Measurements from ENCODE around the gene CHD6. TPM values are rescaled to one million over a fixed set of nuclear protein-coding genes. Genes with fewer than 3 reads are reported as not detected.

CHD6 gene
- total and polyA plus RNA-seq, 3 donors from 2014 or later = 21.3 to 73.9 (median 71.5) TPM

DNA sequence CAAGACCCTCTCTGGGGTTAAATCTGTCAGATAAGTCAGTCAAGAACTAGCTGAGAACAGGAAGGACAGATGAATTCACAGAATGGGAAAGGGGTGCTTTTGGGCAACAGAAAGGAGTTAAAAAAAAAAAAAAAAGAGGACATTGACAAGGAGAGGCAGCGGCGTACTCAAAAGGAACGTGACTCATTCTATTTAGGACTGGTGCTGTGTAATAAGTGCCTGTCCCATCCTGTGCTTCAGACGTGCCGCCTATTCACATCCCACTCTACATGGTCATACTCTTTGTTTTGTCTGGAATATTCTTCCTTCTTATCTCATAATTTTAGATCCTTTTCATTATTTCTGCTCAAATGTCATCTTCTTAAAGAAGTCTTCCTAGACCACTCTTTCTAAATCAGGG is 150.5 kb downstream of the CHD6 start:
- H3K4me1 ChIP-seq = no peaks in the 10 kb centered on the region
- no peaks in the 10 kb centered on the region for H3K27me3 ChIP-seq
- no peak for DNase-seq
- TF ChIP-seq, protein P1, sequence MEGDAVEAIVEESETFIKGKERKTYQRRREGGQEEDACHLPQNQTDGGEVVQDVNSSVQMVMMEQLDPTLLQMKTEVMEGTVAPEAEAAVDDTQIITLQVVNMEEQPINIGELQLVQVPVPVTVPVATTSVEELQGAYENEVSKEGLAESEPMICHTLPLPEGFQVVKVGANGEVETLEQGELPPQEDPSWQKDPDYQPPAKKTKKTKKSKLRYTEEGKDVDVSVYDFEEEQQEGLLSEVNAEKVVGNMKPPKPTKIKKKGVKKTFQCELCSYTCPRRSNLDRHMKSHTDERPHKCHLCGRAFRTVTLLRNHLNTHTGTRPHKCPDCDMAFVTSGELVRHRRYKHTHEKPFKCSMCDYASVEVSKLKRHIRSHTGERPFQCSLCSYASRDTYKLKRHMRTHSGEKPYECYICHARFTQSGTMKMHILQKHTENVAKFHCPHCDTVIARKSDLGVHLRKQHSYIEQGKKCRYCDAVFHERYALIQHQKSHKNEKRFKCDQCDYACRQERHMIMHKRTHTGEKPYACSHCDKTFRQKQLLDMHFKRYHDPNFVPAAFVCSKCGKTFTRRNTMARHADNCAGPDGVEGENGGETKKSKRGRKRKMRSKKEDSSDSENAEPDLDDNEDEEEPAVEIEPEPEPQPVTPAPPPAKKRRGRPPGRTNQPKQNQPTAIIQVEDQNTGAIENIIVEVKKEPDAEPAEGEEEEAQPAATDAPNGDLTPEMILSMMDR (IDR thresholded peaks at IDR 0.05) = no peak
- TF ChIP-seq POLR2A (IDR thresholded peaks at IDR 0.05) = no peak
- H3K27ac ChIP-seq = no peak overlapping the region
- intact Hi-C loops (cut with DNase I; ENCODE audit: low total_unique reads) = no loop called here
- no peaks in the 10 kb centered on the region for H3K9me3 ChIP-seq
- no peak overlapping the region for H3K4me3 ChIP-seq
- 67 to 84% methylated on average over 5 of the region's 5 CpGs for WGBS, 2 donors
- no peaks in the 10 kb centered on the region for H3K36me3 ChIP-seq (ENCODE audit: low read depth, missing control alignments)

DNA sequence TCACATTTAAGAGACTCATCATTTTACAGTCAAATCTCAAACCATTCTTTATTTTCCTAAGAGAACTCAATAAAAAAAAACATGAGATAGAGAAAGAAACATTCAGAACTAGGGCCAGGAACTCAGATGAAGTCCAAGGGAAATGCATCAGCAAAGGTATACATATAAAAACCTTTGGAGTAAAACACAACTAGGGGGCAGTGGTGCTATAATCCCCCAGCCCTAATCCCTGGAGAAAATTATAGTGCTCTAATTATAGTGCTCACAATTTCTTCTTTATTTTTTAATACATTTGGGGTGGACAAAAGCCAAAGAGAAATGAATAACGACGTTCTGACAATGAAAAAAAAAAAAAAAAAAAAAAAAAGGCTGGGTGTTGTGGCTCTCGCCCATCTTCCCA is 151.0 kb downstream of the CHD6 start:
- WGBS, 2 donors = 85 to 94% methylated on average over 3 of the region's 3 CpGs
- Histone ChIP-seq H3K27ac (no peak overlapping the region), H3K27me3 (no peaks in the 10 kb centered on the region), H3K36me3 (ENCODE audit: low read depth, missing control alignments) (no peaks in the 10 kb centered on the region), H3K9me3 (no peaks in the 10 kb centered on the region), H3K4me1 (no peaks in the 10 kb centered on the region), H3K4me3 (no peak overlapping the region)
- intact Hi-C loops (cut with DNase I; ENCODE audit: low total_unique reads) = no loop called here
- TF ChIP-seq, protein P1 (IDR thresholded peaks at IDR 0.05) = no peak
- no peak for TF ChIP-seq POLR2A (IDR thresholded peaks at IDR 0.05)
- no peak for DNase-seq

DNA sequence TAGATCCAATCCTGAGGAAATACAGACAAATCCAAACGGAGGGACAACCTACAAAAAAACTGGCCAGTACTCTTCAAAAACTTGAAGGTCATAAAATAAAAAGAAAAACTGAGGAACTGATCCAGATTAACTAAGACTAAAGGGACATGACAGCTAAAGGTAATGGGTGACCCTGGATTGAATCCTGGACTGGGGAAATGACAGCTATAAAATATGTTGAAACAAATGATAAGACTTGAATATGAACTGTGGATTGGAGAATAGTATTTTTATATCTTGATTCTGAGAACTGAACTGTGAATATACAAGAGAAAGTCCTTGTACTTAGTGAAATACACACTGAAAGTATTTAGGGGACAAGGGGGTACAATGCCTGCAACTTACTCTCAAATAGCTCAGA is 154.6 kb downstream of the CHD6 start:
- DNase-seq = no peak
- 95 to 100% methylated on average over 1 of the region's 1 CpG for WGBS, 2 donors
- no peak overlapping the region for H3K4me3 ChIP-seq
- intact Hi-C loops (cut with DNase I; ENCODE audit: low total_unique reads) = no loop called here
- no peaks in the 10 kb centered on the region for H3K36me3 ChIP-seq (ENCODE audit: low read depth, missing control alignments)
- no peaks in the 10 kb centered on the region for H3K4me1 ChIP-seq
- no peak for TF ChIP-seq POLR2A (IDR thresholded peaks at IDR 0.05)
- TF ChIP-seq, protein P1 (IDR thresholded peaks at IDR 0.05) = no peak
- no peaks in the 10 kb centered on the region for H3K27me3 ChIP-seq
- H3K27ac ChIP-seq = no peak overlapping the region
- no peaks in the 10 kb centered on the region for H3K9me3 ChIP-seq

DNA sequence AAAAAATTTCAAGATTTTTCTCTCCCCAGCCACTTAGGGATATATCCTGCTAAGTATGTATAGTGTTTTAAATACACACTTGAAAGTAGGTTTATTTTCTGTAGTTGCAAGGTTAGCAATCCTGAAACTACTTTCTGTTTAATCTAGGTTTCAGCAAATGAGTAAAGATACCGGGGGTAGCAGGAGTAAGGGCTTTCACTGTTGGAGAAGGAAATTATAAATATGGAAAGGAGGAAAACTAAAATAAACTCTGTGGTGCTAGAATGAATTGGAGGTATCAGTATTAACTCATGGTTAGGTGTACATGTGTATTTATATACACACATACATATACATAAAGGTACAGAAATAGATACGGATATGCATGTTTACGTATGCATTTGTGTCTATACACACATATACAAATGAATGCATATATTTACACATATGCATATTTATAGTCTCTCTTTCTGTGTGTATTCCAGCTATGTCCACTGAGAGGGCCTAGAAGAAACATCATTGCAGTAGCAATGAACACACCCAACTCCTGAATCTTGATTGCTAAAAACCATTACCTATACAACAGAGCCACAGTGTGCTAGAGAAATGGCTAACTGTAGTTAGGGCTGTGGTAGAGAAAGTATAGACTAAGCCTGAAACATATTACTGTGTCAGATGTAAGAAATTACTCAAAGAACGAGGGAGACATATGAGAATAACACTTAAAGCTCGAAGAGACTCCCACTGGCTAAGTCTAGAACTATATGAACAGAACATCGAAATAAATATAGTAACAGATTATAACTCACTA is 155.6 kb downstream of the CHD6 start:
- DNase-seq = no peak
- Histone ChIP-seq H3K9me3 (no peaks in the 10 kb centered on the region), H3K27ac (no peak overlapping the region), H3K4me1 (no peaks in the 10 kb centered on the region), H3K36me3 (ENCODE audit: low read depth, missing control alignments) (no peaks in the 10 kb centered on the region), H3K4me3 (no peak overlapping the region), H3K27me3 (no peaks in the 10 kb centered on the region)
- WGBS, 2 donors = 96 to 99% methylated on average over 6 of the region's 6 CpGs
- TF ChIP-seq POLR2A (IDR thresholded peaks at IDR 0.05) = no peak
- TF ChIP-seq, protein P1 (IDR thresholded peaks at IDR 0.05) = no peak
- intact Hi-C loops (cut with DNase I; ENCODE audit: low total_unique reads) = no loop called here

DNA sequence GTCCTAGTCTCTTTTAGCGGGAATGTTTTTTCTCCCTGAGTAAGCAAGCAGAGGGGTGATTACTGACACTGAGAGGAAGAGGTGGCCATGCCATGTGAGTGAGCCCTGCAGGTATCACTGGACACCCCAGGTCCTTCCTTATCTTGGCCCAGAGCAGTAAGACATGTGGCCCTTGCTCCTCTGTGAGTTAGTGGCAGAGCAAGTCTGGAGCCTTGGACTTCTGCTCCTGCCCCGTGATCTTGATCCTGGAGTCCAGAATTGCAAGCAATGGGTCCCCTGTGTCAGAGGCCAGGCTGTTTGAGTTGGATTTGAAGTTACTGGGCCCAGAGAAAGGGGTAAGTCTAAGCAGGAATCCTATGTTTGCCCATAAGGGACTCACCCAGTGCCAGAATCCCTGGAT is 159.4 kb downstream of the CHD6 start:
- H3K27me3 ChIP-seq = no peaks in the 10 kb centered on the region
- no peak for DNase-seq
- H3K27ac ChIP-seq = no peak overlapping the region
- no peaks in the 10 kb centered on the region for H3K36me3 ChIP-seq (ENCODE audit: low read depth, missing control alignments)
- TF ChIP-seq, protein P1 (IDR thresholded peaks at IDR 0.05) = no peak
- TF ChIP-seq POLR2A (IDR thresholded peaks at IDR 0.05) = no peak
- no peaks in the 10 kb centered on the region for H3K4me1 ChIP-seq
- intact Hi-C loops (cut with DNase I; ENCODE audit: low total_unique reads) = no loop called here
- no peak overlapping the region for H3K4me3 ChIP-seq
- no peaks in the 10 kb centered on the region for H3K9me3 ChIP-seq
- 92 to 100% methylated on average over 1 to 2 of the region's 2 CpGs for WGBS, 2 donors

Data from testis (tissue), 3 donors.